NOMO-1 treated with DMSO at 0.1 percent for 48 hours (cell line): ENCODE measurements around the gene GIT2.
"Not testable (repeated sequence)": the region's sequence is repeated elsewhere in the genome, so short reads cannot be mapped to it uniquely, and the experiment has no call there.

ENCODE experiments used
- DNase-seq: peaks from one replicate; lab custom pipeline; 2025; ENCODE audit not compliant: unreplicated experiment; lab: John Stamatoyannopoulos, UW

GIT2 gene

GRCh38 chr12:109923481-109924245 lies 72.5 kb downstream of the GIT2 start:
- no peak for DNase-seq

DNA sequence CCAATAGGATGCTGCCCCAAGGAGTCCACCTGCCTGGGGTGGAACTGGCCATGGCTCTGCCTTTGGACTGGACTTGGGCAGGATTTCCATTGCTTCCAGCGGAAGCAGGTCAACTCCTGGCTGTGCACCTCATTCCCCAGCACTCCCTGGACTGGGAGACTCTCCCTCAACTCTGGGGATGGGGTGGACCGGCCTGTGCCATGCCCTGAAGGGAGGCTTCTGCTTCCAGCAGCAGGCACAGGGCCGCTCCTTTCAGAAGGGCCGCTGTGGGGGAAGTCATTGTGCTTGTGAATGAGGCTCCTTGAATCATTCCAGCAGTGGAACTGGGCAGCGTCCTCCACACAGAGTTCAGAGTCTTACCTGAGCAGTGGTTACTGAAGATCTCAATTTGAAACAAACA lies 73.1 kb downstream of the GIT2 start:
- DNase-seq: no peak

GRCh38 chr12:109921982-109922381 lies 74.2 kb downstream of the GIT2 start:
- no peak for DNase-seq

DNA sequence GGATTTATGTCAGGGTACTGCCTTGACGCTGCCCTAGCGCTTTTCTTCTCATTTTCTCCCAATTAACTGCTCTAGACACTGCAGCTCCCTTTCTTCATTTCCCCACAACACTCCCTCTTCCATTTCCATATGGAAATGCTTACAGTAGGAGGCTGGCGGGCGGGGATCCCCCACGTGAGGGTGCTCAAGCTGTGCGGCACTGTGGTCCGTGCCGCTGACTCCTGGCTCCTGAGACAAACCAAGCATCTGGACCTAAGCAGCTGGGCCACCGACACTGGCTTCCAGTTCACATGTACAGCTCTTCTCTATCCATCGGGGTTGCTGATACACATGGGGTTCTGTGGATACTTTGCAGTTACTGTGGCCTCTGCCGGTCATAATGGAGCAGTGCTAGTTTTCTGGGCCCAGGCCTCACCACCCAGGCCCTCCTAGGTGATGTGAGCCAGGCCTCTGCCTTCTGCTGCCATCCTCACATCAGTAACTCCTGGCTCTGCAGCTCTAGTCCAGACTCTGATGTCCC lies 75.8 kb downstream of the GIT2 start:
- no peak for DNase-seq

GRCh38 chr12:109919456-109919855 lies 76.7 kb downstream of the GIT2 start:
- DNase-seq: no peak

DNA sequence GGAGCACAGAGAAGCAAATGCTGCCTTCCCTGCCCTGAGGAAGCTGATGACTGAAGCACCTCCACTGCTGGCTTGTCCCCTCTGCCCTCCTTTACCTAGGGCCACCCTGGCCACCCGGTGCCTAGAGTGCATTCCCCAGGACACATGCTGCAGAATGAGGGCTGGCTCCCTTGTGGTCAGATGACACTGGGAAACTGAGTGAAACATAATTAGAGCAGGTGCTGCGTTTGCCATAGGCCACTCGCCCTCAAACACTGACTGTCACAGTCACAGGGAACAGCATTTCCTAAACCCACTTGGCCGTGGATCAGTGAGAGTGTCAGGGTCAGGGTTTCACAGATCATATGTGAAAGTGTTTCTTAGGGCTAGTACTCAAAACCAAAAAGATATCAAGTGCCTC lies 80.1 kb downstream of the GIT2 start:
- DNase-seq: no peak

- DNase-seq: no peak
Observed at GRCh38 chr12:109915171-109916040, 80.8 kb downstream of the GIT2 start.

GRCh38 chr12:109914461-109914860 lies 81.7 kb downstream of the GIT2 start:
- no peak for DNase-seq

DNA sequence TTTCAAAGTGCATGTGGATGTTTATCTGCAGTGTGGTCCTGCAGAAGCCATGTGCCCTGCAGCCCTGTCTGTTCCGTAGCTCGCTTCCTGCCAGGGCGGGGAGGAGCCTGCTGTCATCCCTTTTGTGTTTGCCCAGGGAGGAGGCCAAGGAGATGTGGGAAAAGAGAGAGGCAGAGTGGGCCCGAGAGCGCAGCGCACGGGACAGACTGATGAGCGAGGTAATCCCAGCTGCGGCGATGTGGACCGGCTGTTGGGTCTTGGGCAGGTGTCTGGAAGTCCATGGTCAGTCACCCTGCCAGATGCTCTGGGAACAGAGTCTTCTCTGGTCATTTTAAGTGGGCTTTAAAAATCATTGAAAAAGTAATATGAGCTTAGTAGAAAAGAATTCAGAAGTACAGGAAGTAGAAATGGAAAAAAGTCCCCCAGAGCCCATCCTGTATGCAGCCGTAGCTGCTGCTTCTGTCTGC lies 83.3 kb downstream of the GIT2 start:
- no peak for DNase-seq

DNA sequence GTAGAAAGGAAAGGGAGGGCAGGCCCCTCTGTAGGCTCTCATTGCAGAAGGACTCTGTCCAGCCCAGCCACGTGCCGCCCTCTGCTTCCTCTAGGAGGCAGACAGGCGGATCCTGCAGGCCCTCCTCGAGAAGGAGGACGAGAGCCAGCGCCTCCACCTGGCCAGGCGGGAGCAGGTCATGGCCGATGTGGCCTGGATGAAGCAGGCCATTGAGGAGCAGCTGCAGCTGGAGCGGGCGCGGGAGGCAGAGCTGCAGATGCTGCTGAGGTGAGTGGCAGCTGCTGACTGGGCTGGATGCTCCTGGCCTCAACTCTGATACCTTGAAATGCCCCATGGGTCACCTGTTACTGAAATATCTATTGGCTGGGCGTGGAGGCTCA lies 85.2 kb downstream of the GIT2 start:
- DNase-seq: no peak

DNA sequence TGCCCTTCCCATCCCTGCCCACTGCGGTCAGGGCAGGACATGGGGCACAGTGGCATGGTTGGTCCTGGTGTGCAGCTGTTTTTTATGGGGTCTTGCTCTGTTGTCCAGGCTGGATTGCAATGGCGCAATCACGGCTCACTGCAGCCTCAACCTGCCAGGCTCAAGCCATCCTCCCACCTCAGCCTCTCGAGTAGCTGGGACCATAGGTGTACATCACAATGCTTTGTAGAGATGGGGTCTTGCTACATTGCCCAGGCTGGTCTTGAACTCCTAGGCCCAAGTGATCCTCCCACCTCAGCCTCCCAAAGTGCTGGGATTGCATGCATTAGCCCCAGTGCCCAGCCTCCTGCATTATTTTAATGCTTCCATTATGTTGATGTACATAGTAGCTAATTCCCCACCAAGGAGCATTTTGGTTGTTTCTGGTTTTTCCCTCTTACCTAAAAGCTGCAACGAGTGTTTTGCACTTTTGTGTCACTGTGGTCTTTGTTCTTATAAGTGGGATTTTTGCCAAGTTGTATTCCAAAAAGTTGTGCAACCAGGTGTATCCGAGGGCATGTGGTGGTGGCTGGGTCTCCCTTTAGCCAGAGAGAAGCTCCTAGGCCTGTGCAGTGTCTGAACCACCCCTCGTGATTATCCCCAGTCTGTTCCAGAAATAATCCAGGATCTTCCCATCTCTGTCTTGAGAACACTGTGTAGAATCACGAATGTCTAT lies 85.8 kb downstream of the GIT2 start:
- DNase-seq: no peak

DNA sequence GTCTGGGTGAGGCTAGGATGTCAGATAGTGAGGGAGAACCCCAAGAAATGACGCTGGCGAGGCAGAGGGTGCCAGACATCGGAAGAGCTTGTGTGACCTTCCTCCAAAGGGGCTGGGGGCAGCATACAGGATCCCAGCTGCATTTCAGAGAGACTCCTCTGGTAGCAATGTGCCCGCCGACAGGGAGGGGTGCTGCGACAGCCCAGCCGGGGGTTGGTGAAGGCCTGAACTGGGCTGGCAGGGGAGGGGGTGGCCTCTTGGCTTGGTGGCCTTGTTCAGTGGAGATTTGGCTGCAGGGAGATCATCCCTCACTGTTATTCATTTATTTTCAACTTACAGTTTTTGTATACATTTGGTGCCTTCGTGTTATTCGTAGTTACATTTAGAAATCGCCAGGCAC lies 90.9 kb downstream of the GIT2 start:
- no peak for DNase-seq

DNA sequence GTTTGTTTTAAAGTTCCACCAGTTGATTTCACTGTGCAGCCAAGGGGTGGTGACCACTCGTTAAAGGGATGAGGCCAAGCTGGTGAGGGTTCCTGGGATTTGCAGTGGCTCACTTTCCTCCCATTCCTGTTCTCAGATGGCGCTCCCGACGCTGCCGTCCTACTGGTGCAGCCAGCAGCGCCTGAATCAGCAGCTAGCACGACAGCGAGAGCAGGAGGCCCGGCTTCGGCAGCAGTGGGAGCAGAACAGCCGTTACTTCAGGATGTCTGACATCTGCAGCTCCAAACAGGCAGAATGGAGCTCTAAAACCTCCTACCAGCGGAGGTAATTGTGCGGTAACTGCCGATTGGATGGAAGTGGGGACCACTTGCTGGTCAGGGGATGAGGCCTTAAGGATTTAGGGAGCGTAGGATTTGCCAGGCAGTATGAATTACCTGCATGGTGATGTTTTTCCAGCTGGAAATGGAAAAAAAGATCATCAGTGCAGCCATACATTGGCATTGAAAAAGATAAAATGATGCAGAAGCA lies 93.2 kb downstream of the GIT2 start:
- DNase-seq: no peak

- no peak for DNase-seq
Observed at GRCh38 chr12:109900752-109901580, 95.2 kb downstream of the GIT2 start.

DNA sequence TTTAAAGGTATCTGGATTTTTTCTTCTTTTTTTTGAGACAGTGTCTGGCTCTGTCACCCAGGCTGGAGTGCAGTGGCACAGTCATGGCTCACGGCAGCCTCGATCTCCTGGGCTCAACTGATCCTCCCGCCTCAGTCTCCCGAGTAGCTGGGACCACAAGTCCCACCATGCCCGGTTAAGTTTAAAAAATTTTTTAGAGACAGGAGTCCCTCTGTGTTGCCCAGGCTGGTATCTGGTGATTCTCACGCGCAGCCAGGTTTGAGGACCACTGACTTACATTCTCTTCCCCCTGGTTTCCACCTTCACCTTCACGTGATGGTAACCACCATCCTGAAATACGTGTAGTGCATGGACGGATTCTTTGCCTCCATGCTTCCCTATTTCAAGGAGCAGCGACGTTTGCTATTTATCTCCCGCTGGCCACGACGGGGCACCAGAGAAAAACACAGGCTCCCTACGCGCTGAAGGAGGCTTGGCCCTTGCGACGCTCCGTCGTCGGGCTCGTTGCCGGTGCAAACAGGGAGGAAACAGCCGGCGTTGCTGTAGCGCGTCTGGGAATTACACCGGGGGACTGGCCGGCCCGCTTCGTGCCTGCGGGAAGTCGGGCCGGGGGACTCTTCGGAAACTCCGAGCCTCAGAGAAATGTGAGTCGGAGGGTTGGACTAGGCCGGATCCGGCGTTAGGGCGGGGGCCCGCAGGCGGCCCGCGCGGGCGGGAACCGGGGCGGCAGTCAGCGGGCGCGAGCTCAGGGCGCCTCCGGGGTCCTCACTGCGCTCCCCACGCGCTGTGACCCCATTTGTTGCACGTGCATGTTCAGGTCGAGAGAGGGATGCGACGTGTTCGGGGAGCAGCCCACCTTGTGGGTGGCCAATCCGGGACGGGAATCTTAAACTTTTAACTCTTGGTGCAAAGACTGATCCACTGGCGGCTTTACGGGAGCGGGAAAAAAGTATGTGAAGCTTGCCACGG lies 96.1 kb downstream of the GIT2 start, which contains the start of gene TCHP:
Gene TCHP (plus strand): TSS at position 492 of the 969 bp plus-strand sequence. CDS start 2,753 bp downstream, outside the sequence.
- DNase-seq: peak; percentile 90

DNA sequence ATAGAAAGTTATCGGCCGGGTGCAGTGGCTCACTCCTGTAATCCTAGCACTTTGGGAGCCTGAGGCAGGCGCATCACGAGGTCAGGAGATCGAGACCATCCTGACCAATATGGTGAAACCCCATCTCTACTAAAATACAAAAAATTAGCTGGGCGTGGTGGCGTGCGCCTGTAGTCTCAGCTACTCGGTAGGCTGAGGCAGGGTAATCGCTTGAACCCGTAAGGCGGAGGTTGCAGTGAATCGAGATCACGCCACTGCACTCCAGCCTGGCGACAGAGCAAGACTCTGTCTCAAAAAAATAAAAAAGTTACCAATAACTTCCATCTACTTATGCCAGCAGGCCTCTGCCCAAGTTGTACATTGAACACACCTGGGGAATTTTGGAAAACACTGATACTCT lies 96.8 kb downstream of the GIT2 start:
- not testable (repeated sequence) for DNase-seq

DNA sequence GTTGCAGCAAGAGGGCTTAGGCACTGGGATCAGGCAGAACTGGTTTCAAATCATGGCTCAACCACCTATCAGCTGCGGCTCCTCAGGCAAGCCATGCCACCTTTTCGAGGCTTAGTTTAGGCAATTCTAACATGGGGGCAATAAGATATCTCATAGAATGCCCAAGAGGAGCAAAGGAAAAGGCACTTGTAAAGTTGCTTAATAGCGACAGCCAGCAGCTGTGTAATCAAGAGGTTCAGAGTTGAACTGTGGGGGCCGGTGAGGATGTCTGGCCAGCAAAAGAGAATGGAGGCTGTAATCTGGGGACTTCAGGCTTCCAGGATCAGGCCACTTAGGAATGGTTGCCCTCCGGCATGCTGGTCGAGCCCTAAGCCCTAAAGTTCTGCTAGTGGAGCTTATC lies 99.1 kb downstream of the GIT2 start:
- no peak for DNase-seq

DNA sequence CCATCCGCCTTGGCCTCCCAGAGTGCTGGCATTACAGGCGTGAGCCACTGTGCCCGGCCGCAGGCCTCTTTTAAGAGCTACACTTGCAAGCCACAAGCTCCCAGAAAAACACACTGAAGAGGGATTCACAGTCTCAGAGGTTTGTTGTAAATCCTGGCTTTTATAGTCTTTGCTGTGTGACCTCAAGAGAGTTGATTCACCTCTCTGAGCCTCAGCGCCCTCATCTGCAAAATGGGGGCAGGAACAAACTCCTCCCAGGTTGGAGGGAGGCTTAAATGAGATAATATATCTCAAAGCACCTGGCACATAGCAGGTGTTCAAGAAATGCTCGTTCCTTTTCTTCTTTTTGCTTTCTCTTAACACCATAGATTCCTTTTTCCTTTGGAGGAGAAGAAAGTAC lies 100.0 kb downstream of the GIT2 start:
- DNase-seq: no peak

DNA sequence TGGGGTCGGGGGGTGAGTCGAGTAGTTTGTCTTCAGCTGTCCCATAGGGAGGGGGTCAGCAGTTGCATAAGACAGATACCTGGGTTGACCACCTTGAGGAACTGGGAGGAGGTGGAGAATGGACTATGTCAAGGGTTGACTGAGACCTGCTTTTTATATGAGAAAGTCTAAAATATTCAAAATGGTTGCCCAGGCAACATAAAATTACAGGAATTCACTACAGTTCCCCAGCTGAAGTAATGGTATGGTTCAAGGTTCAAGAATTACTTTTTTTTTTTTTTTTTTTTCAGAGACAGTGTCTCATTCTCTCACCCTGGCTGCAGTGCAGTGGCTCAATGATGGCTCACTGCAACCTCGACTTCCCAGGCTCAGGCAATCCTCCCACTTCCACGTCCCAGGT lies 101.2 kb downstream of the GIT2 start:
- DNase-seq: no peak
